Calu3 (cell line): ENCODE results near the gene RNF14. TPM values are rescaled to one million over a fixed set of nuclear protein-coding genes. Genes with fewer than 3 reads are reported as not detected.
A peak's percentile ranks its signal among the peaks of the same experiment; 100 is the strongest.
"Not testable (repeated sequence)": the region's sequence is repeated elsewhere in the genome, so short reads cannot be mapped to it uniquely, and the experiment has no call there.

Experiments used
- Bru-seq: library from RNA; stranded (reverse); fragments of 400-500 nt; gene quantifications from one replicate; lab custom pipeline; 2021; lab: Mats Ljungman, UMichigan
- BruChase-seq, 2 experiments: library from RNA; stranded (reverse); fragments of 400-500 nt; gene quantifications; one replicate each; lab custom pipeline; 2021; lab: Mats Ljungman, UMichigan
- BruUV-seq: library from RNA; stranded (reverse); fragments of 400-500 nt; replicated peaks from 2 replicates; lab custom pipeline; 2021; lab: Mats Ljungman, UMichigan
- CTCF ChIA-PET: fragments of 300-600 bp; sonication (Branson Sonifier 250); formaldehyde crosslinking; loops from one replicate; lab custom pipeline; 2022; ENCODE audit warnings: antibody characterized with exemption; lab: Charles Lee
- DNase-seq: peaks from one replicate; pipeline ENCODE4 v3.0.0; 2022
- H3K27ac Mint-ChIP-seq: one replicate; pipeline ENCODE4 v1.8.0; 2022; ENCODE audit warnings: mixed read lengths; ENCODE audit not compliant: unreplicated experiment
- H3K27me3 Mint-ChIP-seq: one replicate; pipeline ENCODE4 v1.8.0; 2022; ENCODE audit warnings: mixed read lengths; ENCODE audit not compliant: unreplicated experiment
- H3K36me3 Mint-ChIP-seq: one replicate; pipeline ENCODE4 v1.8.0; 2022; ENCODE audit warnings: mild to moderate bottlenecking, moderate library complexity, mixed read lengths; ENCODE audit not compliant: insufficient read depth, unreplicated experiment
- H3K4me1 Mint-ChIP-seq: one replicate; pipeline ENCODE4 v1.8.0; 2022; ENCODE audit warnings: mild to moderate bottlenecking, low read depth, mixed read lengths; ENCODE audit not compliant: unreplicated experiment
- H3K4me3 Mint-ChIP-seq: one replicate; pipeline ENCODE4 v1.8.0; 2022; ENCODE audit warnings: mild to moderate bottlenecking, low read depth, moderate library complexity, mixed read lengths; ENCODE audit not compliant: unreplicated experiment
- H3K9me3 Mint-ChIP-seq: one replicate; pipeline ENCODE4 v1.8.0; 2022; ENCODE audit warnings: low read depth, mixed read lengths; ENCODE audit not compliant: unreplicated experiment
- CTCF ChIP-seq: fragments of 200-600 bp; IDR thresholded peaks from one replicate; pipeline ENCODE4 v1.8.0; 2022; ENCODE audit warnings: antibody characterized with exemption; ENCODE audit not compliant: unreplicated experiment
- intact Hi-C: fragments of 100-400 bp; cut with micrococcal nuclease; formaldehyde crosslinking; loops from one replicate; pipeline ENCODE4 v1.10.0; 2022; ENCODE audit not compliant: unreplicated experiment
- long read RNA-seq: library from polyadenylated mRNA; stranded (forward); transcript quantifications from one replicate; pipeline ENCODE4 v2.0.0, GENCODE V29; 2022
- total RNA-seq: library from RNA; stranded (reverse); gene quantifications from 2 replicates; pipeline ENCODE4 v1.2.3, GENCODE V29; 2022

Gene RNF14
- 32.2 and 43.3 TPM in 2 replicates for total RNA-seq
- Bru-seq, nascent RNA = percentile 77 among the genes with signal in this experiment
- percentile 79 among the genes with signal in this experiment for BruChase-seq, experiment 1, labeled RNA remaining after a 6-hour chase
- percentile 76 among the genes with signal in this experiment for BruChase-seq, experiment 2, labeled RNA remaining after a 2-hour chase
- long read RNA-seq, full-length matches to known transcripts = 23 of 46 reads
- long read RNA-seq, partial matches to known transcripts = 7 of 46 reads
- long read RNA-seq, other reads (novel, unspliced or antisense) = 16 of 46 reads

DNA sequence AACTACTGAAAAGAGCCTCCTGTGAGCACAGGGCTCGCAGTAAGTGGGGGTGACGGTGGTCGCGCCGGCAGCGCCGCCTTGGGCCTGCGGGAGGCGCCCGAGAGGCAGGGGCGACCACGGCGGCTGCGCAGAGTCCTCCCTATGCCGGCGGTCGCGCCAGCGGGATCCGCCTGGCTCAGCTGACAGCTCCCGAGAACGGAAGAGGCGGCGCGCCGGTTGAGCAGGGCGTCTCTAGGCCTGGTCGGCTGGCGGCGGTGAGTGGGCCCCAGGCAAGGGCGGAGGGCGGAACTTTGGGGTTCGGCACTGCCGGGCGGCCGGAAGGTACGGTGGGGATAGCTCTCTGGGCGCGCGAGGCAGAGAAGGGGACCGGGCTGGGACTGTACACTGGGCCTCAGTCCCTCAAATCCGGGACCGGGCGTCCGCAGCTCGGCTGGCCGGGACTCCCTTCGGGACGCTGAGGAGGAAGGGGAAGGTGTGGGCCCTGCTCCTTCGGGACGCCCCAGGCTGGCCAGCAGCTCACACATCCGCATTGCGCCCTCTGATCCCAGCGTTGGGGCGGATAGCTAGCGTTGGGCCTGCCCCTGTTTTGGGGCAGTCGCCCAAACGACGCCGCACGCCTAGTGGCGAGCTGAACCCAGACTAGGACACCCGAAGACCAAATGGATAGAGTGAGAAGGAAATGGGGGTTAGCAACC lies at the start of gene RNF14:
Gene RNF14 (plus strand): TSS at position 192 of the 695 bp plus-strand sequence. CDS start 4,484 bp downstream, outside the sequence.
- BruUV-seq = TSS peak; percentile 69
- no peaks in the 10 kb centered on the region for H3K27me3 Mint-ChIP-seq
- CTCF ChIA-PET = interaction anchor here (0.6 to 2.2 kb wide), 14 partner anchors 9 to 1359 kb away, joined by 3 to 20 read pairs (median 4); partner anchors contain the start of genes DELE1 and PCDH1
- peak within 1 kb of the TSS; percentile 99 for H3K4me3 Mint-ChIP-seq
- intact Hi-C loops = no loop called here
- H3K4me1 Mint-ChIP-seq = peaks cover 35% of the 10 kb centered on the region
- peak; percentile 98 for TF ChIP-seq CTCF
- H3K27ac Mint-ChIP-seq = peak within 1 kb of the TSS; percentile 93
- DNase-seq = peak; percentile 97
- H3K36me3 Mint-ChIP-seq = peaks cover 31% of the 10 kb centered on the region
- no peaks in the 10 kb centered on the region for H3K9me3 Mint-ChIP-seq

DNA sequence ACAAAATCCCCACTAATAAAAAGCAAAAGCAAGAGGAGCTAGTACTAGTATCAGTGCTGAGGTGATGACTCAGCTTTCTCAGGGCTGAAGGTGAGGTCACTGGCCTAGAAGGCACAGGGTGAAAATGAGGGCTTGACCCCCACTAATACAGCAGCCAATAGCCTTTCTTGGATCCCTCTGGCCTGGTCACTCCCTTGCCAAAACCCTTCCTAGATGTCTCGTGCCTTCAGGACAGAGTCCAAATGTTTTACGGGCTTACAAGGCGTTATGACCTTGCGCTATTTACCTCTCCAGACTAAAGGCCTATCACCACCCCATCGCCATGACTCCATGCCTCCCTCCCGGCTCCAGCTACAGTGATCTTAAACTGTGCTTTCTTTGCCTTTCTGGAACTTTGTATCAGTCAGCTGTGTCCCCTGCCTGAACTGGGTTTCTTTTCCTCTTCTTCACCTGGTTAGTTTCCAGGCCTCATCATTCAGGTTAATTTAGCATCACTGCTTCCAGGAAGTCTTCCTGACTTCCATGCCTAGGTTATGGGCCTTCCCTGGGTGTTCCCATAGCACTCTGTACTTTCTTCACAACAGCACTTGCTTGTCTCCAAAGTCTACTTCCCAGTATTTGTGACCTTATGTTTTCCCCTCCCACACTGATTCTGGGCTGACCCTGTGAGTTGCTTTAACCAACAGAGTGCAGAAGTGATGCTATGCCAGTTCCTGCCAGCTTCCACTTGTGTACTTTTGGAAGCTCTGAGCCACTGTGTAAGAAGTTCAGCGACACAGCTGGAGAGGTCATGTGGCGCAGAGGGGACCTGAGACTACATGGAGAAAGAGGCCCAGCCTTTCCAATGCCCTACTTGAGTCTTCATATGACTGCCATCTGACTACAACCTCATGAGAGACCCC lies 49.4 kb upstream of the RNF14 start:
- DNase-seq = no peak
- peaks cover 36% of the 10 kb centered on the region for H3K27me3 Mint-ChIP-seq
- H3K4me1 Mint-ChIP-seq = peaks cover 9% of the 10 kb centered on the region
- no peak for TF ChIP-seq CTCF
- peaks cover 18% of the 10 kb centered on the region for H3K36me3 Mint-ChIP-seq
- no peak overlapping the region for H3K27ac Mint-ChIP-seq
- H3K9me3 Mint-ChIP-seq = no peaks in the 10 kb centered on the region
- intact Hi-C loops = no loop called here
- H3K4me3 Mint-ChIP-seq = no peak overlapping the region
- BruUV-seq = no TSS peak
- CTCF ChIA-PET = no interaction called here

DNA sequence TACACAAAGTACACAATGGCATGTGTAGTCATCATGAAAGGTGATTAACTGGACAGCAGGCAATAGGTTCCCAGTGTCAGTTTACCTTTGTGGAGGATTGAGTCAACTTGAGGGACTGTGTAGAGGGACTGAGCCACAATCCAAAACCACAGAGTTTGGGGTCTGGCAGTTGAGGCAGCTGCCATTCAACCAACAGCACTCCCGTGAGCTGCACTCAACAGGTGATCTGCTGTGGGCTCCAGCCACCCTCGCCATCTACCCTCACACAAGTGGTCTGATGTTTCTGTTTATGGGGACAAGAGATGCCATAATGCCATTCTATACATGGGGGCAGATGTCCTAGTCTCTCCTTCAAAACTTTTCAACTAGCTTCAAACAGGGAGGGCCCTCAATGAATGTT lies 48.1 kb upstream of the RNF14 start:
- peaks cover 29% of the 10 kb centered on the region for H3K36me3 Mint-ChIP-seq
- CTCF ChIA-PET = no interaction called here
- no peak overlapping the region for H3K27ac Mint-ChIP-seq
- peaks cover 23% of the 10 kb centered on the region for H3K27me3 Mint-ChIP-seq
- no peaks in the 10 kb centered on the region for H3K9me3 Mint-ChIP-seq
- no peak overlapping the region for H3K4me3 Mint-ChIP-seq
- peaks cover 9% of the 10 kb centered on the region for H3K4me1 Mint-ChIP-seq
- no TSS peak for BruUV-seq
- no peak for DNase-seq
- intact Hi-C loops = no loop called here
- no peak for TF ChIP-seq CTCF

- H3K36me3 Mint-ChIP-seq = peaks cover 49% of the 10 kb centered on the region
- H3K27me3 Mint-ChIP-seq, H3K4me1 Mint-ChIP-seq, H3K9me3 Mint-ChIP-seq, intact Hi-C loops, DNase-seq, BruUV-seq: not testable (repeated sequence)
- peak overlapping the region; percentile 97 for H3K27ac Mint-ChIP-seq
- H3K4me3 Mint-ChIP-seq = peak overlapping the region; percentile 97
- CTCF ChIA-PET = interaction anchor here (0.6 to 1.8 kb wide), 13 partner anchors 7 to 331 kb away, joined by 3 to 8 read pairs (median 4); partner anchors contain the start of gene RNF14
Observed at GRCh38 chr5:141922827-141923447, 46.0 kb upstream of the RNF14 start.
